ENCODE measurements around the gene TCF25.

- no peak for TF ChIP-seq CTCF (IDR thresholded peaks at IDR 0.05)
- TF ChIP-seq POLR2A (IDR thresholded peaks at IDR 0.05): no peak
Measured at GRCh38 chr16:89899879-89900481, 26.6 kb downstream of the TCF25 start.
